Stimulated activated CD4-positive, alpha-beta T cell treated with anti-CD3 and anti-CD28 coated beads, Interleukin-12 subunit alpha, Interleukin-12 subunit beta, amount 100 ng/mL, for 4 hours (primary cell): ENCODE data around the gene NOS1AP.
"Not testable (repeated sequence)": the region's sequence is repeated elsewhere in the genome, so short reads cannot be mapped to it uniquely, and the experiment has no call there.

Experiments
- DNase-seq: peaks from one replicate; pipeline ENCODE4 v3.0.0-alpha.2; 2020

Gene NOS1AP

DNA sequence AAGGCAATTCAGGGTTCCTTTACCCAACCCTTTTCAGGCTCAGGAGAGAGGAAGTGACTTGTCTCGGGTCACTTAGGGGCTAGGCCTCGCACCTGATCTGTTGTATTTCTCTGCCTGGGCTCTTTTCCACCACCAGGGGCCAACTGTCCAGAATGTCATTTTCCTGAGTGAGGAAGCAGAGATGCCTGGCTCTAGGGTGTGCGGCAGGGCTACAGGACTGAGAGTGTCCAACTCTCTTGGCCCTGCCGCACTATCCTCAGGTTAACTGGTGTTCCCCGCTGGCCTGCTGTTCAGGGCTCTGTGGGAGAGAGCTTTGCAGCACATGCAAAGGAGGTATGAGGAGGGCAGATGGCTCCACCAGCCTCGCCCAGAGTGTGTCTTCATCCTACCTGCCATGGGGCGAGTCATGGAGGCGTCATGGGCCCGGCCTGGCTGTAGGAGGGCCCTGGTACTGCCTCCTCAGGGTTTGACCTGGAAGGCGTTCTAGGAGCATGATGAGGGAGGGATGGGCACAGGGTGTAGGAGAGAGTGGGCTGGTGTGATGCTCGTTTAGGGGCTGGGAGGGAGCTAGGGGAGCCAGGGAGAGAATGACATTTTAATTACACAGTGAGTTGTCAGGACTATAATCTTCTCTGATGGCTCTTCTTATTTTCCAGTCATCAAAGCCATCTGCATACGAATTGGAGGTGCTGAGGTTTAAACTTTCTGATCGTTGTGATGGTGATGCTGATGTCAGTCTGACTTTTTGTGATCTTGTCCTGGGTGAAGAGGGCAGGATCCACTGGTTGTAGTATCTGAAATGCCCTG is 128.3 kb downstream of the NOS1AP start:
- no peak for DNase-seq

DNA sequence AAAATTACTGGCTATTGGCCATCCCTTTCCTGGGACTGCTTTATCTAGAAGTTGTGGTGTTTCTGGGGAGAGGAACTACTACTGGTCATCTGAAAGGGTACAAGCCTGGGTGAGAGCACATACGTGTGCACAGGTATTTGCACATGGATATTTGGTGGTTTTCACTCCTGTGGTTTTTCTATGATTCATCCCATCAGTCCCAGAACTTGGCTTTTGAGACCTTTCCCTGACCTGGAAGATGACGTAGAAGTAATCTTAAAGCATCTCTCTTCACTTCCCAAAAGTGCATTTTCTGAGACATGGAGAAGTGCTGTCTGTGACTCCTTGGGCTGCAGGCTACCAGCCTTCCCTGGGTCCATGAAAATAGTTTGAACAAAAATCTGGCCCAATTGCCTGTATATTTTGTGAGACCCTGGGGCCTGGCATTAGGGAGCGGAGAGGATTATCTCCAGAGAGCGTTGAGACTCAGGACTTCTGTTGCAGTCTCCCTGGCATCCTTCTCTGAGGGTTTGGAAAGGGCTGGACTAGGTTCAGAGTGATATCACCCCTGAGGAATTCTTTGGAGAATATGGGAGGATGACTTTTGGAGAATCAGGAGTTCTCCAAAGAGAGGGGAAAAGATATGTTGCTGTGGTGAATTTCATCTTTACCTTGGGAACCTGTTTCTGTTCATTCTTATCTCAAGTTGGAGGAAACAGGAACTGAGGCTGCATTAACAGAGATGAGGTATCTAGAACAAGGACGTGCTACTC is 130.8 kb downstream of the NOS1AP start:
- no peak for DNase-seq

- DNase-seq, result not testable (repeated sequence)
These were observed 131.6 kb downstream of the NOS1AP start for GRCh38 chr1:162201062-162201461.

- no peak for DNase-seq
These were observed 134.8 kb downstream of the NOS1AP start for GRCh38 chr1:162204129-162204822.

- no peak for DNase-seq
These were observed 135.3 kb downstream of the NOS1AP start for GRCh38 chr1:162204823-162205155.

GRCh38 chr1:162206300-162206699 is 136.8 kb downstream of the NOS1AP start:
- no peak for DNase-seq

GRCh38 chr1:162206749-162207635 is 137.5 kb downstream of the NOS1AP start:
- no peak for DNase-seq

DNA sequence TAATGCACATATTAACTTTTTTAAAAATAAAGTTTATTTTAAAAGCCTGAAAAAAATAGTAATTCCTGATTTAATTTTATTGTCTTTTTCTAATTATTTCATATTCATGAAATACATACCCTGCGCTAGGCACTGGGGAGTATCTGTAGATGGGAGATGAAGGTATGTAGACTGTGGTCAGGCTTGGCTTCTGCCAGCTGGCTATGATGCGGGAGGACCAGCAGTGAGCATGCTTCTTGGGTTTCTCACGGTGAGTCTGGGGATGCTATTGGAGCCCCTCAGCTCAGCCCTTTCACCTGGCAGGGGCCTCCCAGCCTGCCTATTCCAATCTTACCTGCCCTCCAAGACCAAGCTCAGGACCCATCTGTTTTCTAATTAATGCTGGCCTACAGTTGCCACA is 138.4 kb downstream of the NOS1AP start:
- DNase-seq, result no peak

DNA sequence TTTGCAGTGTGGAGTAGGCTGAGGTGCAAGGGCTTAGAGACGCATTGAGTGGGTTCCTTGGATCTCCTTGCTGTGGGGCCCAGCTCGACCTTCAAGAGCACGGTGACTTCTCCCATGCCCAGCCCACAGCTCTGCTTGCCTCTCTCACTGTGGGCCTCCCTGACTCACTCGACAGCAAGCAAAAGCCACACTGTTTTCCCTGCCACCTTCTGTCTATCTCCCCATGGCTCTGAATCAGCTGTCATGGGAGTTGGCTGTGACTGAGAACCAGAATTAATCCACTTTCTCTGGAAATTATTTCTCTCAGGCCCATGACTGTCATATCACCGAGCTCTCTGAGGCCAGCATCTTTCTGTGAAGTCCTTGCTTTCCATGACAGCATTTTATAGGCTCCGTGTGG is 140.7 kb downstream of the NOS1AP start:
- no peak for DNase-seq

DNA sequence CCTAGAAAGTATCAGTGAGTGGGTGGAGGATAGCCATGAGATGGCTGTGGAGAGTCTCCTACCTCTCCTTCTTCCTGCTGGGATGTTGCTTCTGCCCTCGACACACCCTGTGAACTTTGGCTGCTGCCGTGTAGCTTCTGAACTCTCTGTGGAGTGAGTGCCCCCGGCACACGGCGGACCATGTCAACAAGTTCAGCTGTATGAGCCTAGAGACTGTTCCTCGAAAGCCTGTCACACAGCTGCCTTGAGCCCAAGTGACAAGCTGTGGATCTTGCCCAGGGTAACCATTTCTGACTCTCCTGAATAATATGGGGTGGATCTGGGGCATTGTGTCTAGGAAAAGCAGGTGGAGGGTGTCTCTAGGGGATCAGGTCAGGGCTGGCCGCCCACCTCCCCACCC is 143.2 kb downstream of the NOS1AP start:
- DNase-seq, result no peak

GRCh38 chr1:162213281-162213912 is 143.9 kb downstream of the NOS1AP start:
- no peak for DNase-seq

GRCh38 chr1:162214202-162214601 is 144.7 kb downstream of the NOS1AP start:
- no peak for DNase-seq

GRCh38 chr1:162215902-162216301 is 146.4 kb downstream of the NOS1AP start:
- no peak for DNase-seq

DNA sequence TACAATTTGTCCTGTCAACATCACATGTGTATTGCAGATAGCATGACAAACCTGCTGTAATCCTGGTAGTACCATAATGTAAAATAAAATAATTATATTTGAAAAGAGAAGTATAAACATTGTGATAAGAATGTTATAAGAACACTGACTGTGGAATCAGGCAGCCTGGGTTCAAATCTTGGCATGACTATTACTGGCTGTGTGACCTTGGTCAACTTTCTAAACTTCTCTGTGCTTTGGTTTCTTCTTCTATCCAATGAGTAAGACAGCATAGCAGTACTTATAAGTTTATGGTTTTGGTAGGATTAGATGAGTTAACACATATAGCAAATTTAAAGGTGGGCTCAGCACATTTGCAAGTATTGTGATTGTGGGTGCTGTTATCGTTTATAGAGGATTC is 147.1 kb downstream of the NOS1AP start:
- no peak for DNase-seq

GRCh38 chr1:162217706-162218105 is 148.2 kb downstream of the NOS1AP start:
- DNase-seq, result no peak

DNA sequence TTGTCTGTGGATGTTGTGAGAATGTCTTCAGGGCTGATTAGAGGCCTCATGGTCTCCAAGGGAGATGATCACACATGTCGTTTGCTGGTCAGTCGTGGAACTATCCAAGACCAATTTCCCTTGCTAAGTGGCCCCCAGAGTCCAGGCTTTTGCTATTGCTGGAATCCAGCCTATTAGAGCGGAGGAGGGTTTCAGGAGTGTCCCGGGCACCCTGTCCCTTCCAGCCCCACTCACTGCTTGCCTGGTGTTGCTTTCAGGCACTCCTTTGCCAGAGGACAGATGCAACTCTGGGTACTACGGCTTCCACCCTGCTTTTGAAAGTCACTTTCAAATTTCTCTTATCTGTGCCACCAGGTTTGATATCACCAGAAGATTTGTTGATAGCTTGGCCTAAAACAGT is 149.1 kb downstream of the NOS1AP start:
- no peak for DNase-seq

DNA sequence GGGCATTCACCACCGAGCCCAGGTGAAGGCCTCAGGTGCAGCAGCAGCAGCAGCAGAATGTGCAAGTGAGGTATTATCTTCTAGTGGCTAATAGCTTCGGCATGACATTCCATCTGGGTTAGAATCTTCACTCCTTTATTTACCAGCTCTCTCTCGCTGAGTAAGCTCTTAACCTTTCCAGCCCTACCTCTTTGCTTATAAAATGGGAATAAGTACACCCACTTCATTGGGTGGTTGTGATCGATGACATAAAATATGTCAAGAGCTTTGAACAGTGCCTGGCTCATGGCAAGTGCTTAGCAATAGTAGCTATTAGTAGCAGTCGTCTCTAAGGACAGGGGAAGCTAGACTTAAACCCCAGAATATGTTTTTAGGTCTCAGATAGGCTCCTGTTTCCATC is 149.5 kb downstream of the NOS1AP start:
- no peak for DNase-seq

DNA sequence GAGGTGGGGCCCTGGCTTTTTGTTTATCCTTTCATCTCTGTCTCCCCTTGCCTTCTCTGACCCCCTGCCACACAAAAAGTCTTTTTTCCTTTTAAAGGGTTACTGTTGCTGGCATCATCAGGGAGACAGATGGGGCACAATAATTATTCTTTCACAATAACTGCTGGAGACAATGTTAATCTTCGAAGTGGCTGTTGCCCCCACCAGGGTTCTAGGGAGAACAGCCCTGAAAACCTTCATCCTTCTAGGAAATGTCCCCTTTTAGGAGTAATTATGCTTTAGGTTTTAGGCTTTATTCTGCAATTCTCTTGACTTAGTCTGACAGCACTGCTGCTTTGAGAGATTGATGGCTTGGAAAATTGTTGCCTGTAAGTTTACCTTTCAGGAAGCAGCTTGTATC is 150.0 kb downstream of the NOS1AP start:
- no peak for DNase-seq

GRCh38 chr1:162220009-162220539 is 150.6 kb downstream of the NOS1AP start:
- no peak for DNase-seq

GRCh38 chr1:162222014-162222413 is 152.5 kb downstream of the NOS1AP start:
- no peak for DNase-seq

GRCh38 chr1:162222730-162223129 is 153.2 kb downstream of the NOS1AP start:
- DNase-seq, result no peak

DNA sequence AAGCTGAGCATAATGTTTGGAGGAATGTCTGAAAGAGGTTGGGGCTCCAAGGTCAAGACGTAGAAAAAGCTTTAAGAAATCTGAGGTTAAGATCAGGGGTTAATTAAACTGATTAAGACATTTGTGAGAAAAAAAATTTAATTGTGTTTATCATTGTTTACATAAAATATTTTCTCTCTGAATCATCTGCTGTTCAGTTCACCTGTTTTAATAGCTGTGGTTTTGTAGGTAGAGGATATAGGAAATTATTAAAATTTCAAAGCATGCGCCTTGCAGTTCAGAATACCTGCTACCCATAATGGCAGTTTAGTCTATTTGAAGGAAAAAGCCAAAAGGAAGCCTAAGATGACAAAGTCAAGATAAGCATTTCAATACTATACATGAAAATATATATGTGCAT is 154.0 kb downstream of the NOS1AP start:
- no peak for DNase-seq
